Measurements from ENCODE around the gene ST8SIA1. TPM values are rescaled to one million over a fixed set of nuclear protein-coding genes. Genes with fewer than 3 reads are reported as not detected.

Gene ST8SIA1
- total RNA-seq, 2 experiments from 2014 or later = not detected

DNA sequence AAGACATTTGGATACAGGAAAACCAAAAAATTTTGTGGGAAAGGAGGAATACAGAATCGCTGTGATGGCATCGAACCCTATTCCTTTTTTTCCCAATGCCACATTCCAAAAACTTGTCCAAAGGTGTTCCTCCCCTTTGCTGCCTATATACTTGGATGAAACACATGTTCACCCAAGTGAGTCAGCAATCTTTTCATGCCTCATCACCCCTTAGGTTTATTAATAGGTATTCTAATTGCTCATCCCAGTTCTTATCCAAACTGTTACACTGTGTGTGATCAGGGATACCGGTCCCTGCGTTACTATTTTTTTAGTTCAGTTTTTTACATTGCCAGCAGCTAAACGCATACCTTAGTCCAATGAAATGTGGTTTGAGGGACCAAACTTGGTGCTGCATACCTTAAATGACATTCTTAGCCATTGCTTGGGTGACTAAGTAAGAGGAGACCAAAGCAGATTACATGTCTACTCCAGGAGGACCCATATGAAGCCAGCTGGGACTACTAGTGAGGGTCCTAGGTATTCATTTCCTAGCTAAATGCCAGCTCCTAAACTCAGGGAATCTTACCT, 20.6 kb upstream of the ST8SIA1 start:
- TF ChIP-seq EZH2phosphoT487 (IDR thresholded peaks at IDR 0.05; ENCODE audit: borderline replicate concordance, low read depth, low read length) = no peak
- TF ChIP-seq, protein P1, sequence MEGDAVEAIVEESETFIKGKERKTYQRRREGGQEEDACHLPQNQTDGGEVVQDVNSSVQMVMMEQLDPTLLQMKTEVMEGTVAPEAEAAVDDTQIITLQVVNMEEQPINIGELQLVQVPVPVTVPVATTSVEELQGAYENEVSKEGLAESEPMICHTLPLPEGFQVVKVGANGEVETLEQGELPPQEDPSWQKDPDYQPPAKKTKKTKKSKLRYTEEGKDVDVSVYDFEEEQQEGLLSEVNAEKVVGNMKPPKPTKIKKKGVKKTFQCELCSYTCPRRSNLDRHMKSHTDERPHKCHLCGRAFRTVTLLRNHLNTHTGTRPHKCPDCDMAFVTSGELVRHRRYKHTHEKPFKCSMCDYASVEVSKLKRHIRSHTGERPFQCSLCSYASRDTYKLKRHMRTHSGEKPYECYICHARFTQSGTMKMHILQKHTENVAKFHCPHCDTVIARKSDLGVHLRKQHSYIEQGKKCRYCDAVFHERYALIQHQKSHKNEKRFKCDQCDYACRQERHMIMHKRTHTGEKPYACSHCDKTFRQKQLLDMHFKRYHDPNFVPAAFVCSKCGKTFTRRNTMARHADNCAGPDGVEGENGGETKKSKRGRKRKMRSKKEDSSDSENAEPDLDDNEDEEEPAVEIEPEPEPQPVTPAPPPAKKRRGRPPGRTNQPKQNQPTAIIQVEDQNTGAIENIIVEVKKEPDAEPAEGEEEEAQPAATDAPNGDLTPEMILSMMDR (conservative IDR thresholded peaks at IDR 0.05; ENCODE audit: low read length) = no peak
- POLR2A ChIA-PET = no interaction called here

DNA sequence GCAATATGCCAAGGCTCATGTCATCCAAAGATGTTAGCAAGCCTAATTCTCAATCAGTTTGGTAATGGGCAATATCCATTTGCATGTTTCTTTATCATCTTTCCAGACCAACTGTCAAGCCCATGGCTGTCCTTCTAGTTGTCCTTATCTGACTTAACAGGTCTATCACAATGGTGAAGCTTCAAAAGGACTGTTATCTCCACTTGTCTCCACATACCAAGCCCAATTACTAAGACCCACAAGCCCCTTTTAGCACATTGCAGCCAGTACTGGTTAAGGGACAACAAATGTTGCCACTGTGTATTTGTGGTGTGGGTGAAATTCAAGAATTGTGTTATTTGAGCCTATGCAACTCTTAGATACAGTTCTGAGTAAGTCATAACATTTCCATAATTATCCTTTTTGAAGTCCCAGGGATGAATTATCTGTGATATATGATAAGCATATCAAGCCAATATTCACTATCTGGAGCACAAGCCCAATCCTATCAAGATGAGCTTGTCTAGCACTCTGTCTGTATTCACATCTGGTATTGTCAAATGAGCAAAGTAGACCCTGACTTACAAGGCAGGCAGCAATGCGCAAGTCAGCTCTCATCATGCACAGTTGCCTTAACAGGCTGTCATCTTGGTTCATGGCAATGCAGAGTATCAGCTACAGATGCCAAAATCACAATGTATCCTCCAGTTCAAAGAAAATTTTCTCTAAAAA, 19.3 kb upstream of the ST8SIA1 start:
- TF ChIP-seq, protein P1 (conservative IDR thresholded peaks at IDR 0.05; ENCODE audit: low read length) = no peak
- no peak for TF ChIP-seq EZH2phosphoT487 (IDR thresholded peaks at IDR 0.05; ENCODE audit: borderline replicate concordance, low read depth, low read length)
- no peak overlapping the region for H2AFZ ChIP-seq (ENCODE audit: low read length)
- ChIA-PET CTCF (ENCODE audit: unreplicated experiment) (no interaction called here), POLR2A (no interaction called here)
- no peak overlapping the region for H3K4me3 ChIP-seq (ENCODE audit: low read depth, low read length, poor library complexity, severe bottlenecking)
- no peak overlapping the region for H3K4me2 ChIP-seq (ENCODE audit: low read length)
- H3K4me1 ChIP-seq (ENCODE audit: insufficient read depth, low read length, poor library complexity, severe bottlenecking) = no peaks in the 10 kb centered on the region
- no peak overlapping the region for H3K27ac ChIP-seq (ENCODE audit: low read depth, low read length, poor library complexity, severe bottlenecking)
- no peaks in the 10 kb centered on the region for H3K9me3 ChIP-seq (ENCODE audit: low read length)
- H3K9me2 ChIP-seq (ENCODE audit: insufficient read depth, low read length) = no peaks in the 10 kb centered on the region
- H3K79me2 ChIP-seq (ENCODE audit: insufficient read depth, low read depth, low read length) = no peaks in the 10 kb centered on the region
- BruUV-seq (replicated peaks) = no TSS peak
- H4K20me1 ChIP-seq (ENCODE audit: insufficient read depth, low read length) = no peaks in the 10 kb centered on the region
- DNase-seq (ENCODE audit: low spot score) = no peak
- intact Hi-C loops (cut with micrococcal nuclease; ENCODE audit: unreplicated experiment) = no loop called here
- no peaks in the 10 kb centered on the region for H3K36me3 ChIP-seq (ENCODE audit: insufficient read depth, low read length)

More for the DNA sequence above, 20.6 kb upstream of the ST8SIA1 start:
- Histone ChIP-seq H3K9me3 (ENCODE audit: low read length) (no peaks in the 10 kb centered on the region), H3K4me3 (ENCODE audit: low read depth, low read length, poor library complexity, severe bottlenecking) (no peak overlapping the region), H3K36me3 (ENCODE audit: insufficient read depth, low read length) (no peaks in the 10 kb centered on the region), H3K79me2 (ENCODE audit: insufficient read depth, low read depth, low read length) (no peaks in the 10 kb centered on the region), H3K9me2 (ENCODE audit: insufficient read depth, low read length) (no peaks in the 10 kb centered on the region), H4K20me1 (ENCODE audit: insufficient read depth, low read length) (no peaks in the 10 kb centered on the region), H3K4me1 (ENCODE audit: insufficient read depth, low read length, poor library complexity, severe bottlenecking) (no peaks in the 10 kb centered on the region), H2AFZ (ENCODE audit: low read length) (no peak overlapping the region), H3K4me2 (ENCODE audit: low read length) (no peak overlapping the region), H3K27ac (ENCODE audit: low read depth, low read length, poor library complexity, severe bottlenecking) (no peak overlapping the region)
- intact Hi-C loops (cut with micrococcal nuclease; ENCODE audit: unreplicated experiment) = no loop called here
- no TSS peak for BruUV-seq (replicated peaks)
- no peak for DNase-seq (ENCODE audit: low spot score)
- CTCF ChIA-PET (ENCODE audit: unreplicated experiment) = no interaction called here

DNA sequence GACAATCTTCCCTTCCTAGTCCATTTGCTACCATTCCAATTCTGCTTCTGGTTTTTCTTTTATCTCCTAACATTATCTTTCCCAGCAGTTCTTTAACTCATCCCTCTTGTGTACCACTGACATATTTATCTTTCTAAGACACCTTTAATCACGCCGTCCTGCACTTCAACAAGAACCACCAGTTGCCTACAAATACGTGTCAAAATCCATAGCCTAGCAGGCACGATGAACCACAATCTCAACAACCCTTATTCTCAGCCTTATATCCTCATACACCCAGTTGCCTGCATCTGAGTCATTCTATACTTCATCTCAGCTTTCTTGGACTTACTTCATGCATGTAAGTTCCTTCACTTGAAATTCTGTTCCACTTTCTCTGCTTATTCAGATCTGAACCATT, 16.4 kb upstream of the ST8SIA1 start:
- no peaks in the 10 kb centered on the region for H3K9me2 ChIP-seq (ENCODE audit: insufficient read depth, low read length)
- H3K36me3 ChIP-seq (ENCODE audit: insufficient read depth, low read length) = no peaks in the 10 kb centered on the region
- CTCF ChIA-PET (ENCODE audit: unreplicated experiment) = no interaction called here
- intact Hi-C loops (cut with micrococcal nuclease; ENCODE audit: unreplicated experiment) = no loop called here
- no peaks in the 10 kb centered on the region for H3K79me2 ChIP-seq (ENCODE audit: insufficient read depth, low read depth, low read length)
- no peak overlapping the region for H3K27ac ChIP-seq (ENCODE audit: low read depth, low read length, poor library complexity, severe bottlenecking)
- no peak overlapping the region for H2AFZ ChIP-seq (ENCODE audit: low read length)
- no peak overlapping the region for H3K4me3 ChIP-seq (ENCODE audit: low read depth, low read length, poor library complexity, severe bottlenecking)
- H3K4me1 ChIP-seq (ENCODE audit: insufficient read depth, low read length, poor library complexity, severe bottlenecking) = no peaks in the 10 kb centered on the region
- DNase-seq (ENCODE audit: low spot score) = no peak
- TF ChIP-seq EZH2phosphoT487 (IDR thresholded peaks at IDR 0.05; ENCODE audit: borderline replicate concordance, low read depth, low read length) = no peak
- TF ChIP-seq, protein P1 (conservative IDR thresholded peaks at IDR 0.05; ENCODE audit: low read length) = no peak
- H4K20me1 ChIP-seq (ENCODE audit: insufficient read depth, low read length) = no peaks in the 10 kb centered on the region
- BruUV-seq (replicated peaks) = no TSS peak
- H3K4me2 ChIP-seq (ENCODE audit: low read length) = no peak overlapping the region
- POLR2A ChIA-PET = no interaction called here
- no peaks in the 10 kb centered on the region for H3K9me3 ChIP-seq (ENCODE audit: low read length)
